ENCODE results near the gene LRIG1.

Gene LRIG1

DNA sequence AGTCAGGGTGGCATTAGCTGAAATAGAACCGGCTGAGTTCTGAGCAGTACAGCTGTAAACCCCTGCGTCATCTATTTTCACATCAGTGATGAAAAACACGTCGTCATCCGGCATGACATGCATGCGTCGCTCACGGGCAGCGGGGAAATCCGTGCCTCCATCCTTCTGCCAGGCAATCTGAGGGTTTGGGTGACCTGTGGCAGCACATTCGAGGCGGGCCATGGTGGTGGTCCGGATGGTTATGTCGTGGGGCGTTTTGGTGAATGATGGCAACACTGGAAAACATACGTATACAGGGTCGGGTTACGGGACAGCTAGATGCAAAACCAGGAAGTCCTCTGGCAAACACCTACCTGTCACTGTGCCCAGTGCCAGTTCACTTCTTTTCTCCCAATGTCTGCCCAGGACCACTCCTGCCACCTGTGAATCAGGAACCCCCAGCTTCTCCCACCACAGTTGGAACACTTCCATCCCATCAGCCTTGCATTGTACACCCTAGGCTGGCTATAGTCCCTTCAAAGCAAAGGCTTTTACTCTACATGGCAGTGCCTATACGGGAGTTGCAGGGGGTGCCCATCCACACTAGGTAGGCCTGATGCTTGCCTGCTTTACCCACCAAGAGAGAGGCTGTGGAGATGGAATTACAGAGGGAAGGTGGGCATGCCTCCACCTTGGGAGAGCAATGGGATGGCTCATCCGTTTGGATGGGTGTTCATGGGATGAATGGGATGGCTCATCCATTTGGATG lies 116.7 kb downstream of the LRIG1 start:
- DNase-seq (ENCODE audit: low spot score), result no peak

DNA sequence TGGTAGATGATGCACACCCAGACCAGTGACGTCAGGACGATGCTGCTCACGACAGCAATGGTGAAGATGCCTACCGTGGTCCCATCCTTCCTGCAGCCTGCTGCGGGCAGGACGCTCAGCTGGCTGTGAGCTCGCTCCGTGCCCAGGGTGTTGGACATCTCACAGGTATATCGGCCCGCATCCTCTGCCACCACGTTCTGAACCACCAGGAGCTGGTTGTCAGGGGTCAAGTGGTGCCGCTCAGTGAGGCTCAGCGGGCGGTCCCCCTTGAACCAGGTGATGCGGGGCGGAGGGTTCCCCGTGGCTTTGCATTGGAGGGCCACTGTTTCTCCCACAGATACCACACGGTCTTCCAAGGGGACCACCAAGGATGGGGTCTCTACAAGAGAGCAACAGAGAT lies 117.8 kb downstream of the LRIG1 start:
- no peak for DNase-seq (ENCODE audit: low spot score)

GRCh38 chr3:66382142-66382541 lies 118.7 kb downstream of the LRIG1 start:
- DNase-seq (ENCODE audit: low spot score), result no peak

DNA sequence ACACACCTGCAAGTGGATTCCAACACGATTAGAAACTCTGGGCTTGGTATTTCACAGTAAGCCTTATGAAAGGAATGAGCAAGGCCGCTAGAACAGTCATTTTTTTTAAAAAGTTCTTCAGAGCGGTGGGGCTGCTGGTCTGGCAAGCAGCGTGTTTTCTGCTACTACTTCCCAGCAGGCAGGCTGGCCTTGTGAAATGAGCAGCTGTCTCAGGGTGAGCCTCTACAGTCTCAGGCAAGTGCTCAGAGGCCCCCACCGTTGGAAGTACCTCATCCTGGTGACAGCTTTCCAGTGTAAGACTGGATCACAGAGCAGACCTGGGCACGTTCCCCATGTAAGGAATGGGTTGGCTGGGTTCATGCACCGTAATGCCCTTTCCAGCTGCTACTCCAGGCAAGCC lies 119.2 kb downstream of the LRIG1 start:
- no peak for DNase-seq (ENCODE audit: low spot score)

GRCh38 chr3:66380200-66380932 lies 120.5 kb downstream of the LRIG1 start:
- DNase-seq (ENCODE audit: low spot score), result no peak

DNA sequence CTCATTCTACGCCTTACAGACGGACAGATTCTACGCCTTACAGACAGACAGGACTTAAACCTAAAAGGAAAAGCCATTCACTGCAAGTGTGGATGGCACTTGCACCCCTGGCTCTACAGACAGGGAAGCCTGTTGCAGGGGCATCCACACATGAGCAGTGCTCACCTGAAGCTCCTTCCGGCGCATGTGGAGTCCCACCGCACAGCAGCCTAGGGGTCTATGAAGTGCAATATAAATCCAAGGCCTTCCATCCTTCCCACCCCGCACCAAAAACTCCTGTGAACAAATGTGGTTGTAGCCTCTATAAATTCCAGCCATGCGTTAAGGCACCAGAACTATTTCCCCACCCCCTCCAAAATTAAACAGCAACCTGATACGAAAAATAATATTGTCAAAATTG lies 121.3 kb downstream of the LRIG1 start:
- no peak for DNase-seq (ENCODE audit: low spot score)

GRCh38 chr3:66378256-66378655 lies 122.6 kb downstream of the LRIG1 start:
- peak; percentile 32 for DNase-seq (ENCODE audit: low spot score)

DNA sequence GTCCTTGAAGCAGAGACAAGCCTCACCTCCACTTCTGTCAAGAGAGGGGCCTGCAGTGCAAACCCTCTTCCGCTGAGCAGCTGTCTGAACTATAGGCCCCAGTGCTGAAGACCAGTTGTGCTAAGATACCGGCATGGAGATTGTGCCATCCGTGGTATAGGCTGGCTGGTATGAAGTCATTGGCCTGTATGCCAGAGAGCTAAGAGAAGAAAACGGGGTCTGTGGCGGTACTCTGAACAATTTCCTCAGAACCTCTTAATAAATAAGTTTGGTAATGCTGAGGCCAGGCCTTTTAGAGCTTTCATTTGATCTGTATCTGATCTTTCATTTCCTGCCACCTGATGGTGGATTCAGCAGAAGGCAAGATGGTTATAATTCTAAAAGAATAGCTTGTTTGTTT lies 123.0 kb downstream of the LRIG1 start:
- no peak for DNase-seq (ENCODE audit: low spot score)

- peak; percentile 46 for DNase-seq (ENCODE audit: low spot score)
These were observed 124.3 kb downstream of the LRIG1 start for GRCh38 chr3:66376568-66376967.

DNA sequence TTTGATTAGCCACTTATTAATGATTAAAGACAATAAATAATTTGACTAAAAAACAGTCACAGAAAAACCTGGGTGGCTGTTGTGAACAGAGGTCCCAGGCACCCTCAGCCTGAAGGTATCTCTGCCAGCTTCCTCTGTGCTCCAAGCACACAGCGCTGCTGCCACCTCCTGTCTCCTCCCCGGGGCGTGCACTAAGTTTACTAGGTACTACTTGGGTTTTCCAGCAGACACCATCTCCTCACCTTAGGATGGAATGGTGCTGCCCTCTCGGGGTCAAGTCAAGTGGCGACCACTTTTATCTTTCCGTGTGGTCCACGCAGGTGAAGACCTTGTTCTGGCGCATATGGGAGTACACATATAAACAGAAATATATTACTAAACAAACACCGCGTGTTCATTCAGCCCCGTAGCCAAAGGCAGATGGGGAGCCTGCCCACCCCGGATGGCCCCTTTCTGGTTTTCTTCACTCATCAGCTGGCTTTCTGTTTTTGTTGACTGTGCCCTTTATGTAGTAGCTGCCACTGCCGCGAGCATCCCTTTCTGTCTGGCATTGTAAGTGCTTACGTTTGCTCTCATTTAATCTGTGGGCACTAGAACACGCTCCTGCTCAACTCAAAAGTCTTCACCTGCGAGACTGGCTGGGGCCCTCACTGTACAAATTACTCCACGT lies 128.0 kb downstream of the LRIG1 start:
- DNase-seq (ENCODE audit: low spot score), result no peak

- DNase-seq (ENCODE audit: low spot score), result no peak
These were observed 129.4 kb downstream of the LRIG1 start for GRCh38 chr3:66371432-66371831.

DNA sequence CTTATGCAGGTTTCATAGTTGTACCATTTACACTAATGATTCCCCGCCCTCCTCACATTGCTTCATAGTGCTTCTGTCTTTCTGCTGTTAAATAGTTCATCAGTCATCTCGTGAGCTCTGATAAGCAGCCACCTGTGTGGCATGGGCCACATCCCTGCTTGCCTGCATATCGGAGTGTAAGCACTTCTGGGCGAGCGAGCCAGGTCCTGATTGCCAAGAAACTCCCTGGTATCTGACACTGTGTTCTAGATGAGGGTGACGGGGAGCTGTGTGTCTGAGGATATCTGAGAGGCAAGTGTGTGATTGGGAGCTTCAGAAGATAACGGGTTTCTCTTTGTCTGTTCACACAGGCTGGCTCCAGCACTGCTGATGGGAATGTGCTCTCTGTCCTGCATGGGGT lies 130.6 kb downstream of the LRIG1 start:
- no peak for DNase-seq (ENCODE audit: low spot score)

DNA sequence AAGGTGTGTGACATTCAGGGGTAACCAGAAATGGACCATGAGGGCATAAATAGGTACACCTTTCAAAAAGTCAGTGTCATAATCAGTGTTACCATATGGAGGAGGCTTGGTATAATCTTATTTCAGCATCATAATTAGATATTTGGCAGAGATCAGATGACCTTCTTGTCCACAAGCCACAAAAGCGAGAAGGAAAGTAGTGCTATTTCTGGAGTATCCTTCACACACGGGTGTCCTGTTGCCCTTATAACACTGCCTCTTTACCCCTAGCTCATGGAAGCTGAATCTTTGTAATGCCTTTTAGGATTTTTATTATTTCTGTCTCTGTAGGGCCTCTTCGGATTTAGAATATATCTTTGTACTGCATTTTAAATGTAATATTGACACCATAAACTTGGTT lies 132.8 kb downstream of the LRIG1 start:
- no peak for DNase-seq (ENCODE audit: low spot score)

GRCh38 chr3:66366747-66367146 lies 134.1 kb downstream of the LRIG1 start:
- no peak for DNase-seq (ENCODE audit: low spot score)

GRCh38 chr3:66365080-66365479 lies 135.7 kb downstream of the LRIG1 start:
- no peak for DNase-seq (ENCODE audit: low spot score)

DNA sequence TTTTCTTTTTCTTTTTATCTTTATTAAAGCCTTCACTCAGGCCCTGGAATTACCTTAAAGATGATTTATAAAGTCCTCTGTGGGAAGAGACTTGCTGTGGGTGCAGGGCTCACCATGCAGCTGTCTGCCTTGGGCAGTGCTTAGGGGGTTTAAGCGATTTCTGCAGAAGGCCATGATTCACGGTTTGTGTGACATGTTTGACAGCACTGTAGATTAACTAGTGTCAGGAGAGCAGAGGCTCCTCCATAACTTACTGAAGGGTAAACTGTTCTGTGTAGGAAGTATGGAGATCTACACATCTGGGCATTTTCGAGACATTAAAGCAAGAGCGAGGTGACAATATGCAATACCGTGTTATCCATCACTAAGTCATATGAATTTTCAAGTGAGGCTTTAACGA lies 137.7 kb downstream of the LRIG1 start:
- no peak for DNase-seq (ENCODE audit: low spot score)

DNA sequence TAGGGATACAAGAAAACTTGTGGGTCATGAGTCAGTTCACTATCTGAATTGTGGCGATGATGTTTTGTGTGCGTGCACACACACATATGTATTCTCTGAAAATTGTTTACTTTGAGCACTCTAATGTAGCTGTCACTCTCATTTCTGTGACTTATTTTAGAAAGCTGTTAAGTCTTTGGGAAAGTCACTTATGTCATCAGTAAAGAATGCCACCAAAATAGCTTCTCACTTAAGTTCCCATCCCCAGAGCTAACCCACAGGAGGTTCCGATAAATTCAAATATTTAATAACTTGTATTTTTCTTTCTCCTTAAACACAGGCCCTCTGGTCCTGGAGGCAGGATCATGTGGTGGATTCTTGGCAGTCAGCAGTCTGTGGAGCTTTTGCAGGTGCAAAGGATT lies 138.3 kb downstream of the LRIG1 start:
- DNase-seq (ENCODE audit: low spot score), result no peak

GRCh38 chr3:66361356-66361755 lies 139.5 kb downstream of the LRIG1 start:
- no peak for DNase-seq (ENCODE audit: low spot score)

DNA sequence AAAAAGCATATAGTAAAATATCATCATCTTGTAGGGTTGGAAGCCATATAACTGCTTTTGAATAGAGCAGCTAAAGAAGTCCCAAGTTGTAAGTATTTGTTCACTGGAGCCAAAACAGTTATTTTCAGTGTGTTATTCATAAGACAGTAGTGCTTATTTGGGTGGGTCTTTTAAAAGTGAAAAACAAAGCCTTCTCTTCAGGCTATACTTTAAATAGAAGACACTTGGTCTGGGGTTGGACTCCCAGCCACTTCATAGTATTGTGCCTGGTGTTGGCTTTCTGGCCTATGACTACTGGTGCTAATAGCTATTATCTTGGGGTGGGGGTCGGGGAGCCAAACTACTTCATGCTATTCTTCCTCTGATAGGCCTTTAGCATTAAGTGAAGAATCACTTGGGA lies 144.8 kb downstream of the LRIG1 start:
- no peak for DNase-seq (ENCODE audit: low spot score)

DNA sequence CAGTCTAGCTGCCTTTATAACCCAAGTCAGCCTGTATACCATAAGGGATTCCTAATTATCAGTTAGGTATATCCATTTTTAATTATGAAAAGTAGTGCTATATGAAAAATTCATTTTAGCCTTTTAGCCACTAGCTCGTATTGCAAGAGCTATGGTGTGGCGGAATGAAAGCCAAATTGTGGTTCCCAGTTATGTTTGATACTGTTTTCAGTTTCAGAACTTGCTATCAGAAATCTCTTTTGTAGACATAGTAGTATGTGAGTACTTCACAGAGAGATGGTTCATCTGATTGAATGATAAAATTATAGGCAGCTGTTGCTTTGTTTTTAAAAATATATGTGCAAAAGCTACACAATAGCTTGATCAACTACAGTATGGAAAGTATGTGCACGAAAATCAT lies 145.4 kb downstream of the LRIG1 start:
- DNase-seq (ENCODE audit: low spot score), result no peak

GRCh38 chr3:66354001-66354400 lies 146.8 kb downstream of the LRIG1 start:
- DNase-seq (ENCODE audit: low spot score), result no peak

DNA sequence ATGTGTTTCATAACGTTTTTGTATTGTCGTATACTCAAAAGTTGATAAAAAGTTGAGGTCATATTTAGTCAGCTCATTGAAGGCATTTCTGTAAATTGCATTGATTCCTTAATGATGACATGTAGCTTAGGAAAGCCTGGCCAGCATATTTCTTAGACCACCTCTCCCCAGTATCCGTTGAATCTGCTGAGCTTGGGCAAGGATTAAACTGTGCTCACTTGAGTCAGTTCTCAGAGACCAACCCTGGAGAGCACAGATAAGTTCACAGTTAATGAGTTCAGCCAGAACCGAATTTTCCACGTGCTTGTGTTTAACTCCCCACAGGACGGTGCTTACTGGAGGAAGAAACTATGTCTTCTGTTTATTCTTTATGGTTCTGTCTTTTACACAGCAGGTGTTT lies 147.3 kb downstream of the LRIG1 start:
- DNase-seq (ENCODE audit: low spot score), result no peak

GRCh38 chr3:66353039-66353438 lies 147.8 kb downstream of the LRIG1 start:
- DNase-seq (ENCODE audit: low spot score), result no peak
